Measurements from ENCODE around the gene TOP3B. TPM values are rescaled to one million over a fixed set of nuclear protein-coding genes. Genes with fewer than 3 reads are reported as not detected.

Gene TOP3B
- total RNA-seq, 1 donor from 2014 or later = 53.9 TPM

DNA sequence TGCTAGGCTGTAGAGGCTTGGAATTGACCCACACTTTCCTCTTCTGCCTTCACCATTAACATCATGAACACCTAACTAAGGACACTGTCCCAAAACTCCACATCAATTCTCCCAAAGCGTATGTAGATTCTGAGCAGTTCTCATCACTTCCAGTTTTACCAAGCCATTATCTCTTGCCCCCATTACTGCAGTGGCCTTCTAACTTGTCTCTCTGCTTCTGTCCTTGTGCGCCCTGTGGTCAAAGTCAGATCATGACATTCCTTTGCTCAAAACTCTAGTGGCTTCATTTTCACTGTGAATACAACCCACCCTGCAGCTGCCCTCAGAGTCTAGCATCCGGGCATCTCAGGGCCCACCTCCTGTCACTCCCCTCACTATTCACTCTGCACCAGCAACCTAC, 13.1 kb upstream of the TOP3B start:
- peaks cover 99% of the 10 kb centered on the region for H3K27me3 ChIP-seq
- no peak overlapping the region for H3K4me3 Mint-ChIP-seq
- no peak overlapping the region for H2AFZ ChIP-seq (replicated peaks)
- no peaks in the 10 kb centered on the region for H3K9me3 ChIP-seq (ENCODE audit: low read depth)
- no peaks in the 10 kb centered on the region for H3K4me1 Mint-ChIP-seq
- no peaks in the 10 kb centered on the region for H3K4me1 ChIP-seq
- H3F3A ChIP-seq (ENCODE audit: low read depth) = no peaks in the 10 kb centered on the region
- no peaks in the 10 kb centered on the region for H3K36me3 Mint-ChIP-seq
- no peak overlapping the region for H3K27ac ChIP-seq
- no peaks in the 10 kb centered on the region for H3K9me3 Mint-ChIP-seq
- H3K36me3 ChIP-seq = no peaks in the 10 kb centered on the region
- peaks cover 4% of the 10 kb centered on the region for H3K27me3 Mint-ChIP-seq (ENCODE audit: insufficient read depth, low read depth)
- no peak overlapping the region for H3K27ac Mint-ChIP-seq
- no peak for DNase-seq (ENCODE audit: low spot score)
- no peaks in the 10 kb centered on the region for H4K20me1 ChIP-seq (ENCODE audit: low read depth)
- H3K4me2 ChIP-seq = no peak overlapping the region
- no peaks in the 10 kb centered on the region for H3K79me2 ChIP-seq (ENCODE audit: low read depth)
- no peak overlapping the region for H3K9ac ChIP-seq
- no peak for TF ChIP-seq EZH2 (IDR thresholded peaks at IDR 0.05)
- TF ChIP-seq CTCF (IDR thresholded peaks at IDR 0.05) = no peak
- TF ChIP-seq EZH2phosphoT487 (IDR thresholded peaks at IDR 0.05) = no peak
- H3K4me3 ChIP-seq = no peak overlapping the region

DNA sequence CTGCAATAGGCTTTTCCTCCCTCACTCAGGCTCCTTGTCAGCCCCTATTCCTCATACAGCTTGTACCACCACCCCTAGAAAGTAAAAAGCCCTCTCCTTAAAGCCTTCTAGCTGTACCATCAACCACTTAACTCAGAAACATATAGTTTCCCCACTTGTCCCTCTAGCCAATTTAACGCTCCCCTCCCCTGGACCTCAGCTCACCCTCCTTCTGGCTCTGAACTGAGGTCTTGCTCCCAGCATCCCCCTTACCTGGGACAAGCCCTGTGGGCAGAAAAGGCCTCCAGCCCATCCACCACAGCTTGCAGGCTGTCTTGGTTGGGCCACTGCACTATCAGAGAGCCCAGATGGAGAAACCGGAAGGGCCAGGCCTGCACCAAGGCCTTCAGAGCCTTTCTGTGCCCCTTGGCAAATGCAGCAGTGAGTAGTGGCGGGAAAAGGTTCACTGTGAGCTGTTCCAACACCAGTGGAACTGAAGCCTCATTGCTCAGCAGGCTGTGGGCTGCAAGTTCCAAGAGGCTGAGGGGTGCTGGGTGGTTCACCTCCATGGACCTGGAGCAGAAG, 12.4 kb upstream of the TOP3B start:
- TF ChIP-seq CTCF (IDR thresholded peaks at IDR 0.05) = no peak
- no peak for TF ChIP-seq EZH2 (IDR thresholded peaks at IDR 0.05)
- no peak for TF ChIP-seq EZH2phosphoT487 (IDR thresholded peaks at IDR 0.05)
- Mint-ChIP-seq H3K27me3 (ENCODE audit: insufficient read depth, low read depth) (peaks cover 8% of the 10 kb centered on the region), H3K4me1 (no peaks in the 10 kb centered on the region), H3K27ac (no peak overlapping the region), H3K4me3 (no peak overlapping the region), H3K9me3 (no peaks in the 10 kb centered on the region), H3K36me3 (no peaks in the 10 kb centered on the region)
- Histone ChIP-seq H4K20me1 (ENCODE audit: low read depth) (no peaks in the 10 kb centered on the region), H3K36me3 (no peaks in the 10 kb centered on the region), H3K4me1 (no peaks in the 10 kb centered on the region), H3F3A (ENCODE audit: low read depth) (no peaks in the 10 kb centered on the region), H3K4me3 (no peak overlapping the region), H3K9me3 (ENCODE audit: low read depth) (no peaks in the 10 kb centered on the region), H2AFZ (replicated peaks) (no peak overlapping the region), H3K9ac (no peak overlapping the region), H3K79me2 (ENCODE audit: low read depth) (no peaks in the 10 kb centered on the region), H3K27me3 (peaks cover 99% of the 10 kb centered on the region), H3K4me2 (no peak overlapping the region), H3K27ac (no peak overlapping the region)
- no peak for DNase-seq (ENCODE audit: low spot score)

DNA sequence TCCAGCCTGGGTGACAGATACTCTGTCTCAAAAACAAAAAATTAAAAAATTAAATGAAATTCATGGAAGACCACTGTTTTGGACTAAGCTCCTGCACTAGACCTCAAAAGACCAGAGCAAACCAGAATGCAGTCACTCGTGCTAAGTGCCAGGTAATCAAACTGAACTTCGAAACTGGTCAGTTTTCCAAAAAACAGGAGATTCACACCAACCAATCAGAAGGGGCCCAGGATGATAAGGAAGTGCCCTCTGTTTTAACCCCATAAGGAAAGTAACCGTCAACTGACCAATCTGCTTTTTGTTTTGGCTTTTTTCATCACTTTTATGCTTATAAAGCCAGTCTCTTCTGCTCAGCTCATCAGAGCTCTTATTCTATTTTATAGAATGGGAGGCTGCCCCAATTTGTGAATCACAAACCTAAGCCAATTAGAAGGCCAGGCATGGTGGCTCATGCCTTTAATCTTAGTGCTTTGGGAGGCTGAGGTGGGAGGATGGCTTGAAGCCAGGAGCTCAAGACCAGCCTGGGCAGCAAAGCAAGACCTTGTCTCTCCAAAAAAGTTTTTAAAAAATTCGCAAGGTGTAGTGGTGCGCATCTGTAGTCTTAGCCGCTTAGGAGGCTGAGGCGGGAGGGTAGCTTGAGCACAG, 10.1 kb upstream of the TOP3B start:
- Mint-ChIP-seq H3K27me3 (ENCODE audit: insufficient read depth, low read depth) (peaks cover 13% of the 10 kb centered on the region), H3K9me3 (no peaks in the 10 kb centered on the region)
- no peaks in the 10 kb centered on the region for H4K20me1 ChIP-seq (ENCODE audit: low read depth)

More for the DNA sequence above, 10.1 kb upstream of the TOP3B start:
- H3K79me2 ChIP-seq (ENCODE audit: low read depth) = no peaks in the 10 kb centered on the region
- H3K27me3 ChIP-seq = peaks cover 99% of the 10 kb centered on the region
- Mint-ChIP-seq H3K27ac (no peak overlapping the region), H3K4me3 (no peak overlapping the region), H3K36me3 (no peaks in the 10 kb centered on the region), H3K4me1 (peaks cover 6% of the 10 kb centered on the region)
- no peaks in the 10 kb centered on the region for H3K4me1 ChIP-seq
- no peak for DNase-seq (ENCODE audit: low spot score)
- H3K27ac ChIP-seq = no peak overlapping the region
- no peak overlapping the region for H3K4me3 ChIP-seq
- no peak overlapping the region for H3K9ac ChIP-seq
- H3K9me3 ChIP-seq (ENCODE audit: low read depth) = no peaks in the 10 kb centered on the region
- H3K36me3 ChIP-seq = no peaks in the 10 kb centered on the region
- no peak overlapping the region for H2AFZ ChIP-seq (replicated peaks)
- TF ChIP-seq EZH2 (IDR thresholded peaks at IDR 0.05) (no peak), EZH2phosphoT487 (IDR thresholded peaks at IDR 0.05) (no peak), CTCF (IDR thresholded peaks at IDR 0.05) (no peak)
- H3K4me2 ChIP-seq = no peak overlapping the region
- no peaks in the 10 kb centered on the region for H3F3A ChIP-seq (ENCODE audit: low read depth)

Measured in neural progenitor cell (in vitro differentiated cells).